ENCODE measurements around the gene MYOCOS.
A peak's percentile ranks its signal among the peaks of the same experiment; 100 is the strongest.
"Not testable (repeated sequence)": the region's sequence is repeated elsewhere in the genome, so short reads cannot be mapped to it uniquely, and the experiment has no call there.

The MYOCOS gene

GRCh38 chr1:171625225-171625624 is 3.2 kb downstream of the MYOCOS start:
- no peak for DNase-seq (ENCODE audit: low read depth in 2 of 2)

- no peak for DNase-seq (ENCODE audit: low read depth in 2 of 2)
These were observed 5.0 kb downstream of the MYOCOS start for GRCh38 chr1:171627020-171627419.

GRCh38 chr1:171628225-171628624 is 6.2 kb downstream of the MYOCOS start:
- DNase-seq (ENCODE audit: low read depth in 2 of 2), result no peak

GRCh38 chr1:171635661-171636060 is 13.6 kb downstream of the MYOCOS start:
- DNase-seq (ENCODE audit: low read depth in 2 of 2), result no peak

GRCh38 chr1:171636141-171636540 is 14.1 kb downstream of the MYOCOS start:
- no peak for DNase-seq (ENCODE audit: low read depth in 2 of 2)

GRCh38 chr1:171637928-171638576 is 16.0 kb downstream of the MYOCOS start:
- DNase-seq (ENCODE audit: low read depth in 2 of 2), result no peak

GRCh38 chr1:171640225-171640624 is 18.2 kb downstream of the MYOCOS start:
- DNase-seq (ENCODE audit: low read depth in 2 of 2), result no peak

GRCh38 chr1:171641076-171641864 is 19.2 kb downstream of the MYOCOS start:
- DNase-seq (ENCODE audit: low read depth in 2 of 2), result no peak

GRCh38 chr1:171642197-171642596 is 20.2 kb downstream of the MYOCOS start:
- no peak for DNase-seq (ENCODE audit: low read depth in 2 of 2)

- no peak for DNase-seq (ENCODE audit: low read depth in 2 of 2)
These were observed 21.1 kb downstream of the MYOCOS start for GRCh38 chr1:171643156-171643555.

- peak; percentile 39 to 72 for DNase-seq (ENCODE audit: low read depth in 2 of 2)
These were observed 22.9 kb downstream of the MYOCOS start for GRCh38 chr1:171644805-171645483.

GRCh38 chr1:171645553-171646248 is 23.7 kb downstream of the MYOCOS start:
- DNase-seq (ENCODE audit: low read depth in 2 of 2), result no peak

GRCh38 chr1:171646249-171646560 is 24.2 kb downstream of the MYOCOS start:
- no peak for DNase-seq (ENCODE audit: low read depth in 2 of 2)

- no peak for DNase-seq (ENCODE audit: low read depth in 2 of 2)
These were observed 30.3 kb downstream of the MYOCOS start, which contains the start of gene MYOC for GRCh38 chr1:171652234-171652822. MYOC (minus strand) TSS chr1:171652688; CDS start chr1:171652611, 77 bp downstream.

GRCh38 chr1:171653796-171654195 is 31.8 kb downstream of the MYOCOS start:
- no peak for DNase-seq (ENCODE audit: low read depth in 2 of 2)

- no peak for DNase-seq (ENCODE audit: low read depth in 2 of 2)
These were observed 32.3 kb downstream of the MYOCOS start for GRCh38 chr1:171654201-171654941.

- DNase-seq (ENCODE audit: low read depth in 2 of 2), result peak; percentile 39 to 76
These were observed 33.1 kb downstream of the MYOCOS start for GRCh38 chr1:171654942-171655745.

GRCh38 chr1:171655746-171656116 is 33.7 kb downstream of the MYOCOS start:
- DNase-seq (ENCODE audit: low read depth in 2 of 2), result no peak

- DNase-seq (ENCODE audit: low read depth in 2 of 2), result not testable (repeated sequence)
These were observed 34.2 kb downstream of the MYOCOS start for GRCh38 chr1:171656206-171656605.

- no peak for DNase-seq (ENCODE audit: low read depth in 2 of 2)
These were observed 39.1 kb downstream of the MYOCOS start for GRCh38 chr1:171661076-171661650.

Measured in stimulated activated CD4-positive, alpha-beta T cell treated with anti-CD3 and anti-CD28 coated beads, Interleukin-12 subunit alpha, Interleukin-12 subunit beta, amount 100 ng/mL, for 24 hours (primary cell).